ENCODE data around the gene CHL1. TPM values are rescaled to one million over a fixed set of nuclear protein-coding genes. Genes with fewer than 3 reads are reported as not detected.

The CHL1 gene
- total RNA-seq, 4 donors from 2014 or later = 28.2 to 49.2 (median 35.8) TPM

- Histone ChIP-seq H3K36me3 (no peaks in the 10 kb centered on the region), H3K27ac (no peak overlapping the region), H3K9me3 (no peaks in the 10 kb centered on the region), H3K4me3 (no peak overlapping the region), H3K4me1 (no peaks in the 10 kb centered on the region), H3K27me3 (no peaks in the 10 kb centered on the region)
- WGBS, 2 donors (ENCODE audit: low coverage in 1 of 2) = 81% methylated on average over 2 of the region's 2 CpGs; no CpG with 5 or more reads in 1 of the 2 donors
- TF ChIP-seq EP300 (IDR thresholded peaks at IDR 0.05) = no peak
- no peak for TF ChIP-seq POLR2A (IDR thresholded peaks at IDR 0.05)
- no peak for TF ChIP-seq POLR2AphosphoS5 (IDR thresholded peaks at IDR 0.05)
- no peak for TF ChIP-seq CTCF (IDR thresholded peaks at IDR 0.05)
- ATAC-seq = no peak
Measured at GRCh38 chr3:270688-271087, 74.1 kb downstream of the CHL1 start.

GRCh38 chr3:274927-275326 lies 78.4 kb downstream of the CHL1 start:
- Histone ChIP-seq H3K4me3 (no peak overlapping the region), H3K27ac (no peak overlapping the region), H3K27me3 (no peaks in the 10 kb centered on the region), H3K9me3 (no peaks in the 10 kb centered on the region), H3K36me3 (no peaks in the 10 kb centered on the region), H3K4me1 (no peaks in the 10 kb centered on the region)
- ATAC-seq = no peak
- TF ChIP-seq POLR2AphosphoS5 (IDR thresholded peaks at IDR 0.05) (no peak), POLR2A (IDR thresholded peaks at IDR 0.05) (no peak), EP300 (IDR thresholded peaks at IDR 0.05) (no peak), CTCF (IDR thresholded peaks at IDR 0.05) (no peak)
- 69 to 74% methylated on average over 2 of the region's 2 CpGs for WGBS, 2 donors (ENCODE audit: low coverage in 1 of 2)

- no peak overlapping the region for H3K27ac ChIP-seq
- no peaks in the 10 kb centered on the region for H3K4me1 ChIP-seq
- no peaks in the 10 kb centered on the region for H3K36me3 ChIP-seq
- no peak for ATAC-seq
- TF ChIP-seq POLR2AphosphoS5 (IDR thresholded peaks at IDR 0.05) (no peak), CTCF (IDR thresholded peaks at IDR 0.05) (no peak), EP300 (IDR thresholded peaks at IDR 0.05) (no peak), POLR2A (IDR thresholded peaks at IDR 0.05) (no peak)
- H3K4me3 ChIP-seq = no peak overlapping the region
- no peaks in the 10 kb centered on the region for H3K27me3 ChIP-seq
- WGBS, 2 donors (ENCODE audit: low coverage in 1 of 2) = 73 to 74% methylated on average over 1 of the region's 1 CpG
- H3K9me3 ChIP-seq = no peaks in the 10 kb centered on the region
Measured at GRCh38 chr3:277873-278272, 81.3 kb downstream of the CHL1 start.

- WGBS, 2 donors (ENCODE audit: low coverage in 1 of 2) = 76 to 81% methylated on average over 9 of the region's 12 CpGs
- ATAC-seq = no peak
- H3K27me3 ChIP-seq = no peaks in the 10 kb centered on the region
- no peaks in the 10 kb centered on the region for H3K9me3 ChIP-seq
- TF ChIP-seq CTCF (IDR thresholded peaks at IDR 0.05) = no peak
- TF ChIP-seq EP300 (IDR thresholded peaks at IDR 0.05) = no peak
- TF ChIP-seq POLR2AphosphoS5 (IDR thresholded peaks at IDR 0.05) = no peak
- TF ChIP-seq POLR2A (IDR thresholded peaks at IDR 0.05) = no peak
- no peak overlapping the region for H3K4me3 ChIP-seq
- no peaks in the 10 kb centered on the region for H3K36me3 ChIP-seq
- H3K27ac ChIP-seq = no peak overlapping the region
- no peaks in the 10 kb centered on the region for H3K4me1 ChIP-seq
Measured at GRCh38 chr3:278300-279064, 81.9 kb downstream of the CHL1 start.

- no peak overlapping the region for H3K4me3 ChIP-seq
- WGBS, 2 donors (ENCODE audit: low coverage in 1 of 2) = 29 to 67% methylated on average over 1 of the region's 1 CpG
- H3K27ac ChIP-seq = no peak overlapping the region
- H3K27me3 ChIP-seq = no peaks in the 10 kb centered on the region
- H3K36me3 ChIP-seq = no peaks in the 10 kb centered on the region
- TF ChIP-seq POLR2A (IDR thresholded peaks at IDR 0.05) = no peak
- no peak for TF ChIP-seq EP300 (IDR thresholded peaks at IDR 0.05)
- no peak for TF ChIP-seq CTCF (IDR thresholded peaks at IDR 0.05)
- no peak for TF ChIP-seq POLR2AphosphoS5 (IDR thresholded peaks at IDR 0.05)
- ATAC-seq = no peak
- no peaks in the 10 kb centered on the region for H3K4me1 ChIP-seq
- no peaks in the 10 kb centered on the region for H3K9me3 ChIP-seq
Measured at GRCh38 chr3:279325-279724, 82.8 kb downstream of the CHL1 start.

All from gastroesophageal sphincter (tissue), 4 donors.